HG03097 (cell line): ENCODE data around the gene PRKAG2.
"Not testable (repeated sequence)": the region's sequence is repeated elsewhere in the genome, so short reads cannot be mapped to it uniquely, and the experiment has no call there.

Experiments
- ATAC-seq: cut with Tn5 transposase; IDR thresholded peaks from one replicate; pipeline ENCODE4 v1.9.1; 2021; ENCODE audit not compliant: unreplicated experiment, low FRiP score

Gene PRKAG2

GRCh38 chr7:151876899-151877777 is at the start of gene PRKAG2:
Gene PRKAG2 (minus strand): TSS chr7:151877115. CDS start chr7:151876620, 495 bp downstream.
- no peak for ATAC-seq

- ATAC-seq = no peak
These were observed 49.4 kb upstream of the PRKAG2 start for GRCh38 chr7:151926336-151926712.

- ATAC-seq = no peak
These were observed 48.8 kb upstream of the PRKAG2 start for GRCh38 chr7:151925446-151926335.

GRCh38 chr7:151924508-151924907 is 47.6 kb upstream of the PRKAG2 start:
- no peak for ATAC-seq

GRCh38 chr7:151924001-151924400 is 47.1 kb upstream of the PRKAG2 start:
- ATAC-seq = no peak

GRCh38 chr7:151923097-151923876 is 46.4 kb upstream of the PRKAG2 start:
- no peak for ATAC-seq

- no peak for ATAC-seq
These were observed 44.5 kb upstream of the PRKAG2 start for GRCh38 chr7:151921451-151921850.

GRCh38 chr7:151920488-151920887 is 43.6 kb upstream of the PRKAG2 start:
- ATAC-seq = no peak

- no peak for ATAC-seq
These were observed 42.7 kb upstream of the PRKAG2 start for GRCh38 chr7:151919595-151919994.

- ATAC-seq = no peak
These were observed 41.6 kb upstream of the PRKAG2 start for GRCh38 chr7:151918510-151918843.

- no peak for ATAC-seq
These were observed 41.0 kb upstream of the PRKAG2 start for GRCh38 chr7:151917791-151918509.

GRCh38 chr7:151914051-151914450 is 37.1 kb upstream of the PRKAG2 start:
- ATAC-seq = no peak

- not testable (repeated sequence) for ATAC-seq
These were observed 33.7 kb upstream of the PRKAG2 start for GRCh38 chr7:151910655-151911054.

GRCh38 chr7:151907115-151907514 is 30.2 kb upstream of the PRKAG2 start:
- not testable (repeated sequence) for ATAC-seq

- ATAC-seq = no peak
These were observed 28.9 kb upstream of the PRKAG2 start for GRCh38 chr7:151905766-151906165.

- ATAC-seq = no peak
These were observed 28.4 kb upstream of the PRKAG2 start for GRCh38 chr7:151905353-151905752.

- no peak for ATAC-seq
These were observed 27.4 kb upstream of the PRKAG2 start for GRCh38 chr7:151904270-151904669.

GRCh38 chr7:151903249-151904032 is 26.5 kb upstream of the PRKAG2 start:
- no peak for ATAC-seq

GRCh38 chr7:151902311-151902710 is 25.4 kb upstream of the PRKAG2 start:
- no peak for ATAC-seq
